SK-N-SH treated with all-trans-retinoic acid at 6 μM for 48 hours (cell line): ENCODE measurements around the gene DEPP1.

Experiments
- ATAC-seq: fragments of 200-7000 bp; cut with Tn5 transposase; 3 replicates; pipeline ENCODE4 v1.9.1; 2020; ENCODE audit warnings: mild to moderate bottlenecking, moderate library complexity
- ARNTL ChIP-seq: fragments of 450-650 bp; formaldehyde crosslinking; IDR thresholded peaks from 2 replicates; pipeline ENCODE4 v1.5.0; 2020; ENCODE audit warnings: low read depth, mild to moderate bottlenecking, moderate library complexity, borderline replicate concordance
- BACH2 ChIP-seq: fragments of 250-450 bp; sonication (Bioruptor Pico); IDR thresholded peaks from 2 replicates; pipeline ENCODE4 v1.9.0; 2021; ENCODE audit warnings: mild to moderate bottlenecking, borderline replicate concordance
- CREB5 ChIP-seq: fragments of 250-450 bp; sonication (Bioruptor Pico); IDR thresholded peaks from 2 replicates; pipeline ENCODE4 v1.5.1; 2020; ENCODE audit warnings: low read depth, mild to moderate bottlenecking, moderate library complexity
- CSRNP3 ChIP-seq: fragments of 250-450 bp; sonication (Bioruptor Pico); IDR thresholded peaks from 2 replicates; pipeline ENCODE4 v1.5.1; 2021; ENCODE audit warnings: mild to moderate bottlenecking, moderate library complexity
- GLIS3 ChIP-seq: fragments of 250-450 bp; sonication (Bioruptor Pico); IDR thresholded peaks from 2 replicates; pipeline ENCODE4 v1.5.0; 2020; ENCODE audit warnings: mild to moderate bottlenecking, moderate library complexity
- ISL1 ChIP-seq: fragments of 250-450 bp; sonication (Bioruptor Pico); IDR thresholded peaks from 2 replicates; pipeline ENCODE4 v2.1.2; 2022; ENCODE audit warnings: mild to moderate bottlenecking, moderate library complexity
- OSR1 ChIP-seq: fragments of 250-450 bp; sonication (Bioruptor Pico); IDR thresholded peaks from 2 replicates; pipeline ENCODE4 v1.8.0; 2022; ENCODE audit warnings: moderate library complexity, mild to moderate bottlenecking, inconsistent platforms
- POU6F1 ChIP-seq: fragments of 250-450 bp; sonication (Bioruptor Pico); IDR thresholded peaks from 2 replicates; pipeline ENCODE4 v1.8.0; 2021; ENCODE audit warnings: low read depth, mild to moderate bottlenecking, moderate library complexity, borderline replicate concordance
- PPARA ChIP-seq: fragments of 250-450 bp; sonication (Bioruptor Pico); IDR thresholded peaks from 2 replicates; pipeline ENCODE4 v1.5.0; 2020; ENCODE audit warnings: mild to moderate bottlenecking, borderline replicate concordance
- RARB ChIP-seq: fragments of 250-450 bp; sonication (Bioruptor Pico); IDR thresholded peaks from 2 replicates; pipeline ENCODE4 v1.8.0; 2021; ENCODE audit warnings: mild to moderate bottlenecking, moderate library complexity
- SNAI2 ChIP-seq: fragments of 250-450 bp; sonication (Bioruptor Pico); IDR thresholded peaks from 2 replicates; pipeline ENCODE4 v1.5.0; 2020; ENCODE audit warnings: mild to moderate bottlenecking, moderate library complexity
- TCF4 ChIP-seq: fragments of 250-450 bp; sonication (Bioruptor Pico); IDR thresholded peaks from 2 replicates; pipeline ENCODE4 v1.8.0; 2021; ENCODE audit warnings: mild to moderate bottlenecking, moderate library complexity, borderline replicate concordance
- TOX ChIP-seq: fragments of 250-450 bp; sonication (Bioruptor Pico); IDR thresholded peaks from 2 replicates; pipeline ENCODE4 v1.8.0; 2021; ENCODE audit warnings: mild to moderate bottlenecking, moderate library complexity, borderline replicate concordance
- TSHZ2 ChIP-seq: fragments of 250-450 bp; sonication (Bioruptor Pico); IDR thresholded peaks from 2 replicates; pipeline ENCODE4 v1.5.0; 2020; ENCODE audit warnings: mild to moderate bottlenecking, moderate library complexity
- ZC3H10 ChIP-seq: fragments of 250-450 bp; sonication (Bioruptor Pico); IDR thresholded peaks from 2 replicates; pipeline ENCODE4 v1.5.1; 2021; ENCODE audit warnings: mild to moderate bottlenecking, moderate library complexity
- ZFP3 ChIP-seq: fragments of 250-450 bp; sonication (Bioruptor Pico); IDR thresholded peaks from 2 replicates; pipeline ENCODE4 v1.5.0; 2020; ENCODE audit warnings: mild to moderate bottlenecking, moderate library complexity
- ZFP30 ChIP-seq: fragments of 450-650 bp; formaldehyde crosslinking; IDR thresholded peaks from 2 replicates; pipeline ENCODE4 v1.5.0; 2022; ENCODE audit warnings: mild to moderate bottlenecking, moderate library complexity
- ZNF565 ChIP-seq: fragments of 450-650 bp; formaldehyde crosslinking; conservative IDR thresholded peaks from 2 replicates; pipeline ENCODE4 v1.5.0; 2020; ENCODE audit warnings: low read depth, mild to moderate bottlenecking, moderate library complexity
- ZNF70 ChIP-seq: fragments of 450-650 bp; formaldehyde crosslinking; IDR thresholded peaks from 2 replicates; pipeline ENCODE4 v1.5.0; 2020; ENCODE audit warnings: mild to moderate bottlenecking, moderate library complexity
- ZNF8 ChIP-seq: fragments of 450-650 bp; formaldehyde crosslinking; IDR thresholded peaks from 2 replicates; pipeline ENCODE4 v1.5.0; 2020; ENCODE audit warnings: mild to moderate bottlenecking, moderate library complexity
- TF ChIP-seq, protein P1 (sequence below): fragments of 250-450 bp; sonication (Bioruptor Pico); IDR thresholded peaks from 2 replicates; pipeline ENCODE4 v1.8.0; 2020; ENCODE audit warnings: mild to moderate bottlenecking, moderate library complexity, borderline replicate concordance

DEPP1 gene

GRCh38 chr10:44976352-44977198 lies 2.0 kb downstream of the DEPP1 start:
- TF ChIP-seq PPARA (CRISPR knock-in tag) (no peak), TSHZ2 (no peak), RARB (CRISPR knock-in tag) (no peak), ARNTL (CRISPR knock-in tag) (no peak), SNAI2 (CRISPR knock-in tag) (no peak), CREB5 (CRISPR knock-in tag) (no peak), CSRNP3 (CRISPR knock-in tag) (no peak), BACH2 (CRISPR knock-in tag) (no peak), ZC3H10 (CRISPR knock-in tag) (no peak), POU6F1 (CRISPR knock-in tag) (no peak), ISL1 (CRISPR knock-in tag) (no peak), ZFP3 (CRISPR knock-in tag) (no peak), TCF4 (CRISPR knock-in tag) (no peak), OSR1 (CRISPR knock-in tag) (no peak), ZFP30 (CRISPR knock-in tag) (no peak), ZNF565 (CRISPR knock-in tag) (no peak), TOX (CRISPR knock-in tag) (no peak)
- TF ChIP-seq, protein P1, sequence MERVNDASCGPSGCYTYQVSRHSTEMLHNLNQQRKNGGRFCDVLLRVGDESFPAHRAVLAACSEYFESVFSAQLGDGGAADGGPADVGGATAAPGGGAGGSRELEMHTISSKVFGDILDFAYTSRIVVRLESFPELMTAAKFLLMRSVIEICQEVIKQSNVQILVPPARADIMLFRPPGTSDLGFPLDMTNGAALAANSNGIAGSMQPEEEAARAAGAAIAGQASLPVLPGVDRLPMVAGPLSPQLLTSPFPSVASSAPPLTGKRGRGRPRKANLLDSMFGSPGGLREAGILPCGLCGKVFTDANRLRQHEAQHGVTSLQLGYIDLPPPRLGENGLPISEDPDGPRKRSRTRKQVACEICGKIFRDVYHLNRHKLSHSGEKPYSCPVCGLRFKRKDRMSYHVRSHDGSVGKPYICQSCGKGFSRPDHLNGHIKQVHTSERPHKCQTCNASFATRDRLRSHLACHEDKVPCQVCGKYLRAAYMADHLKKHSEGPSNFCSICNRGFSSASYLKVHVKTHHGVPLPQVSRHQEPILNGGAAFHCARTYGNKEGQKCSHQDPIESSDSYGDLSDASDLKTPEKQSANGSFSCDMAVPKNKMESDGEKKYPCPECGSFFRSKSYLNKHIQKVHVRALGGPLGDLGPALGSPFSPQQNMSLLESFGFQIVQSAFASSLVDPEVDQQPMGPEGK (CRISPR knock-in tag): no peak
- no peak for ATAC-seq

GRCh38 chr10:44975431-44976331 lies 2.9 kb downstream of the DEPP1 start:
- peak; percentile 1; the same call in 1 of the 3 replicates for ATAC-seq
- TF ChIP-seq TCF4 (CRISPR knock-in tag) (no peak), CSRNP3 (CRISPR knock-in tag) (no peak), TSHZ2 (no peak), ZNF8 (CRISPR knock-in tag) (no peak), ISL1 (CRISPR knock-in tag) (no peak), OSR1 (CRISPR knock-in tag) (no peak), ZFP30 (CRISPR knock-in tag) (no peak), ZNF70 (CRISPR knock-in tag) (no peak), CREB5 (CRISPR knock-in tag) (no peak), GLIS3 (CRISPR knock-in tag) (no peak), ZNF565 (CRISPR knock-in tag) (no peak), ZFP3 (CRISPR knock-in tag) (no peak), RARB (CRISPR knock-in tag) (no peak)
